H1 (cell line): ENCODE data around the gene RGS3. TPM values are rescaled to one million over a fixed set of nuclear protein-coding genes. Genes with fewer than 3 reads are reported as not detected.

Experiments used
- ATF3 ChIP-seq: IDR thresholded peaks from 2 replicates; pipeline ENCODE4 v1.6.1; 2011; ENCODE audit warnings: low read depth, mild to moderate bottlenecking, low read length; ENCODE audit not compliant: insufficient read depth
- GTF2F1 ChIP-seq: IDR thresholded peaks from 2 replicates; pipeline ENCODE4 v1.6.1; 2012; ENCODE audit warnings: low read depth, low read length, improper control_type of control experiment, borderline replicate concordance
- HDAC6 ChIP-seq: IDR thresholded peaks from one replicate; pipeline ENCODE4 v1.7.1; 2012; ENCODE audit warnings: low read depth, mild to moderate bottlenecking, inconsistent platforms, low read length, moderate library complexity
- MAFK ChIP-seq: IDR thresholded peaks from 2 replicates; pipeline ENCODE4 v1.6.1; 2012; ENCODE audit warnings: low read depth, mild to moderate bottlenecking, improper control_type of control experiment, low read length
- SIX5 ChIP-seq: IDR thresholded peaks from 2 replicates; pipeline ENCODE4 v1.6.1; 2011; ENCODE audit warnings: mild to moderate bottlenecking, low read depth, low read length
- polyA plus RNA-seq, 7 experiments: library from polyadenylated mRNA; depleted of rRNA in 3 of 7; stranded (reverse) in 5 of 7; unstranded in 2 of 7; fragments of >200 nt in 5 of 7; fragments of 200-250 nt in 2 of 7; gene quantifications; 1 replicate in 5 of 7; 2 replicates in 1 of 7; 4 replicates in 1 of 7; pipeline versions ENCODE4 v1.2.1 to v1.2.3, GENCODE V29; 2011 to 2013; ENCODE audit warnings: missing spikeins in 2 of 7, mixed read lengths in 2 of 7
- total RNA-seq: library from RNA; stranded (reverse); fragmentation: NEBNext Ultra II Directional; extraction: Animal tissue kit (Norgen Biotek cat#: 25700); gene quantifications from 2 replicates; pipeline ENCODE4 v1.2.1, GENCODE V29; 2021

Gene RGS3
- total and polyA plus RNA-seq, 2 of the 8 experiments (the other 6 are each of a cell fraction or from before 2014, with no cell fraction given), result 12.6 to 18.2 TPM

- TF ChIP-seq HDAC6, result no peak
- TF ChIP-seq SIX5, result no peak
- no peak for TF ChIP-seq ATF3
- no peak for TF ChIP-seq GTF2F1
- no peak for TF ChIP-seq MAFK
Observed at GRCh38 chr9:113626735-113627495, 163.4 kb downstream of the RGS3 start (continued).
